Stimulated activated CD4-positive, alpha-beta T cell treated with anti-CD3 and anti-CD28 coated beads, Interleukin-1b, Interleukin-23, amount 100 ng/mL, for 4 hours (primary cell): ENCODE measurements around the gene MC1R.
"Not testable (repeated sequence)": the region's sequence is repeated elsewhere in the genome, so short reads cannot be mapped to it uniquely, and the experiment has no call there.

Source experiments
- DNase-seq, 2 donors: peaks; one replicate each; pipeline ENCODE4 v3.0.0-alpha.2; 2020; ENCODE audit warnings: low read depth in 2 of 2

The MC1R gene

GRCh38 chr16:89913408-89914387 lies 5.0 kb upstream of the MC1R start:
- DNase-seq = no peak

DNA sequence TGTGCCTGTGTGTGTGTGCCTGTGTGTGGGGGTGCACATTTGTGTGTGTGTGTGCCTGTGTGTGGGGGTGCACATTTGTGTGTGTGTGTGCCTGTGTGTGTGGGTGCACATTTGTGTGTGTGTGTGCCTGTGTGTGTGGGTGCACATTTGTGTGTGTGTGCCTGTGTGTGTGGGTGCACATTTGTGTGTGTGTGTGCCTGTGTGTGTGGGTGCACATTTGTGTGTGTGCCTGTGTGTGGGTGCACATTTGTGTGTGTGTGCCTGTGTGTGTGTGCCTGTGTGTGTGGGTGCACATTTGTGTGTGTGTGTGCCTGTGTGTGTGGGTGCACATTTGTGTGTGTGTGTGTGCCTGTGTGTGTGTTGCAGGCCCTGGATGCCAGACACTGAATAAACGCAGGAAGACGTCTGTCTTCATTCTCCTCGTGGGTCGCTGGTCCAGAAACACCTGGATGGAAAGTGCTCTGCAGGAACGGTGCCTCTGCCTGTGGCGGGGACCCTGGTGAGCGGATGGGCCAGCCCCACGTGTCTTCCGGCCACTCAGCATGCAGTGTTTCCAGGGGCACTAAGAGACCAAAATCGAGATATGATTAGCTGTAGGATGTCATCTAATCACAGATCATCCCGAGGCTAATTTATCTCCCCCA lies 3.9 kb upstream of the MC1R start:
- DNase-seq = not testable (repeated sequence)

DNA sequence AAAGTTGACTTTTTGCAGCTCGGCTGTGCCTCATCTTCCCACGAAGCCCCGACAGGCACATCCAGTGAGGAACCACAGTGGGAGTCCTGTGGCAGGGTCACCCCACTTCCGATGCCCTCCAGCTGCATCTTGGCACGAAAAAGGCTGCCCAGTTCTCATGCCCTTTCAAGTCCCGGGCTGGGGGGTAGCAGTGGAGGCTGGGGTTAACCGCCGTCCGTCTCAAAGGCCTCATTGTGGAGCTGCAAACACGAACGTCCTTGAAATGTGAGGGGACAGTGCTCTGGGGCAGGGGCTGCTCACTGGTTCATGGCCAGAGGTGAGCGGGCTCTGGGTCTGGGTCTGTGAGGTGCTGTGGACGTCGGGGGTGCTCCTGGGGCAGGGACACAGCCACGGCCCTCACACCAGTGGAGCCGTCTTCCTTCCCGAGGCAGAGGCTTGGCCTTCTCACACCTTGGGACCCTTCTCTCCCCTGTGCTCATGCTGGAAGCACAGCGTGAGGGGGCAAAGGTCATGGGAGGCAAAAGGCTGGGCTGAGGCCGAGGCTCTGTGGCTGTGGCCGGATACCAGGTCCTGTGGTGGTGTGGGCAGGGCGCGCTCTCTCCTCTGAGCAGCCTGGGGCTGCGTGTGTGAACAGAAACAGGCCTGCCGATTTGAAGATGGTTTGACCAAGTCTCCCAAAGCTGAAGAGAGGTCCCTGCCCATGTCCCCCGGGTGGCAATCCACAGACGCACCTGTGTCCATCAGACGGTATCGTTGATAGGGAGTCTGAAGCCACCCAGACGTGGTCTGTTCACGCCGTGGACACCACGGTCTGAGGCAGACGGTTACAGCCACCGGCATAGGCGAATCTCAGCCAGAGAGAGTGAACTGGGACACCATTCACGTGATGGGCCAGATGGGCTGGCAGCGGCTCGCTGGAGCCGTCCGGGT lies 3.1 kb upstream of the MC1R start:
- no peak for DNase-seq

DNA sequence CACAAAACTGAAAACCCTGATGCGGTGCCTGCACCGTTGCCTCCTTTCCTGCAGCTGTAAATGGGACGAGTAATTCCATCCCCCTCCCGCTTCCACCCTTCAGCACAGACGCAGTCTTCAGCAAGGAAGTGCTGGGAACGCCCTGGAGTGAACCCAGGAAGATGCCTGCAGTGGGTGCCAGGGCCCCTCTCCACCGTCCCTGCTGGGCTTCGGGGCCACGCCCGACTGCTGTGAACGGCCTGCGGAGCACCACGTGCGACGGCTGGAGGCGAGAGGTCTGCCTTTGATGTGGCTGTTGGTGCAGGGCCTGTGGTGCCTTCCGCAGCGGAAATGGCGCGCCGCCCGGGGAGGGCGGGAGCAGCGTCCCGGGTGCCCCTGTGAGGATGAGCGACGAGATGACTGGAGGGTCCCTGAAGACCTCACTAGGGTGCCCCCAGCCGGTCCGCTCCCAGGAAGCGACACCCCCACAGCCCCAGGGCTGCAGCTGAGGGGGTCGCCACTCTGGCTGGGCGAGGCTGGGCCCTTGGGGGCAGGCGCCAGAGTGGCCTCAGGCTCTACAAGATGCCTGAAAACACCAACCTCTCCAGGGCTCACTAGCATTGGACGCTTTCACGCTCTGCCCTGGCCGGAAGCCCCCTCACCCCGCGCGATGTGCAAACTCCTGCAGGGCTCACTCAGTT lies 749 bp upstream of the MC1R start:
- peak; percentile 34 to 53 for DNase-seq

DNA sequence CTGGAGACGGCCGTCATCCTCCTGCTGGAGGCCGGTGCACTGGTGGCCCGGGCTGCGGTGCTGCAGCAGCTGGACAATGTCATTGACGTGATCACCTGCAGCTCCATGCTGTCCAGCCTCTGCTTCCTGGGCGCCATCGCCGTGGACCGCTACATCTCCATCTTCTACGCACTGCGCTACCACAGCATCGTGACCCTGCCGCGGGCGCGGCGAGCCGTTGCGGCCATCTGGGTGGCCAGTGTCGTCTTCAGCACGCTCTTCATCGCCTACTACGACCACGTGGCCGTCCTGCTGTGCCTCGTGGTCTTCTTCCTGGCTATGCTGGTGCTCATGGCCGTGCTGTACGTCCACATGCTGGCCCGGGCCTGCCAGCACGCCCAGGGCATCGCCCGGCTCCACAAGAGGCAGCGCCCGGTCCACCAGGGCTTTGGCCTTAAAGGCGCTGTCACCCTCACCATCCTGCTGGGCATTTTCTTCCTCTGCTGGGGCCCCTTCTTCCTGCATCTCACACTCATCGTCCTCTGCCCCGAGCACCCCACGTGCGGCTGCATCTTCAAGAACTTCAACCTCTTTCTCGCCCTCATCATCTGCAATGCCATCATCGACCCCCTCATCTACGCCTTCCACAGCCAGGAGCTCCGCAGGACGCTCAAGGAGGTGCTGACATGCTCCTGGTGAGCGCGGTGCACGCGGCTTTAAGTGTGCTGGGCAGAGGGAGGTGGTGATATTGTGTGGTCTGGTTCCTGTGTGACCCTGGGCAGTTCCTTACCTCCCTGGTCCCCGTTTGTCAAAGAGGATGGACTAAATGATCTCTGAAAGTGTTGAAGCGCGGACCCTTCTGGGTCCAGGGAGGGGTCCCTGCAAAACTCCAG lies 1.1 kb downstream of the MC1R start:
- no peak for DNase-seq

- DNase-seq = no peak
Measured at GRCh38 chr16:89920723-89921122, 2.1 kb downstream of the MC1R start.

GRCh38 chr16:89921131-89921701 lies 2.6 kb downstream of the MC1R start:
- no peak for DNase-seq

- DNase-seq = no peak
Measured at GRCh38 chr16:89921702-89922476, 3.2 kb downstream of the MC1R start.

GRCh38 chr16:89922477-89922883 lies 3.8 kb downstream of the MC1R start:
- DNase-seq = no peak

DNA sequence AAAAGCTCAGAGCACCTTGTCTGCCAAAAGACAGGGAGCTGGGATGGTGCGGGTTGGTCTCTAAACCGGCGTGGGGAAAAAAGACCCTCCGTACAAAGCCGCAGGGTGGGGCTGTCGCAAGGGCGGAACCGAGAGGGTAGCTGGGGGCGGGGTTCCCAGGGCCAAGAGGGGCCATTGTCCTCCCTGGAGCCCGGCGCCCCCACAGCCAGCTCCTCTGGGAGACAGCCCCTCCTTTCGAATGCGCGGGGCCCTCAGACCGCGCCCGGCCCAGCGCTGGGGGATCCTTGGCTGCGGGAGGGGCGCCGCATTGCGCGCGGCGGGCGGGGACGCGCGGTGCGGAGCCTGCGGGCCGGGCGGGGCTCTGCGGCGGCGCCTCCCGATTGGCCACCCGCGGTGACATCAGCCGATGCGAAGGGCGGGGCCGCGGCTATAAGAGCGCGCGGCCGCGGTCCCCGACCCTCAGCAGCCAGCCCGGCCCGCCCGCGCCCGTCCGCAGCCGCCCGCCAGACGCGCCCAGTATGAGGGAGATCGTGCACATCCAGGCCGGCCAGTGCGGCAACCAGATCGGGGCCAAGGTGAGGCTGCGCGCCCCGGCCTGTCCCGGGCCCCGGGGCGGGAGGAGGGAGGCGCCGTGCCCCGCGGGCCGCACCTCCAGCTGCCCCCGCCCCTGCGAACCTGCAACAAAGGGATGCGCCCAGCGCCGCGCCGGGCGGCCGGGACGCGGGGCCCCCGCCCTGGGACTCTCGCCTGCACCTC lies 4.4 kb downstream of the MC1R start, which contains the start of gene TUBB3:
TUBB3 (plus strand) TSS at position 459 of the 756 bp plus-strand sequence; CDS start at position 519, 60 bp downstream.
- DNase-seq = no peak

DNA sequence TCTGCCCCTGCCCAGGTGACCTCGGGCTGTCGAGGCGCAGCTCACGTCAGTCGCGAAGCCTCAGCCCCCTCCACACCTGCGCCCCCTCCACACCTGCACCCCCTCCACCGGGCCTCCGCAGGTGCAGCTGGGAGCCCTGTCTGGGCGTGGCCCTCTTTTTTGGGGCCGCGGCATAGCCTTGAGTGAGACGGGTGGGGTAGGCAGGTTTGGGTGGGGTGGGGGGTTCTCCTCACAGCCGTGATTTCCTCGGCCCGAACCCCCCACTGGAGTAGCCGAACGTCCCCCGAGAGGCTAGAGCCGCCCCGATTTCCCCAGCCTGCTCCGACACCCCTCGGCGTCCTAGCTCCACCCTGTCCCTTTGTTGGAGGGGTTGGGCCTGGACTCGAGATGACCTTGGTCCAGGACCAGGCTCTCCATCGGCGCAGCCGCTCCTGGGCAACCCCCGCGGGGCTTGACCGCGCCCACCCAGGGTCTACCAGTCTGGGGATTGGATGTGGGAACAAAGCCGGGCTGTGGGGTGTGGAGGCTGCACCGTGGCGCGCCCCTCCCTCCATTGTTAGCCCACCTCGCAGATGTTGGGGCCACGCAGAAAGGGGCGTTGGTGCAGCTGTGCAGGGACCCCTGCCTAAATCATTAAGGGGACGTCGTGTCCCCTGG lies 5.1 kb downstream of the MC1R start:
- no peak for DNase-seq

DNA sequence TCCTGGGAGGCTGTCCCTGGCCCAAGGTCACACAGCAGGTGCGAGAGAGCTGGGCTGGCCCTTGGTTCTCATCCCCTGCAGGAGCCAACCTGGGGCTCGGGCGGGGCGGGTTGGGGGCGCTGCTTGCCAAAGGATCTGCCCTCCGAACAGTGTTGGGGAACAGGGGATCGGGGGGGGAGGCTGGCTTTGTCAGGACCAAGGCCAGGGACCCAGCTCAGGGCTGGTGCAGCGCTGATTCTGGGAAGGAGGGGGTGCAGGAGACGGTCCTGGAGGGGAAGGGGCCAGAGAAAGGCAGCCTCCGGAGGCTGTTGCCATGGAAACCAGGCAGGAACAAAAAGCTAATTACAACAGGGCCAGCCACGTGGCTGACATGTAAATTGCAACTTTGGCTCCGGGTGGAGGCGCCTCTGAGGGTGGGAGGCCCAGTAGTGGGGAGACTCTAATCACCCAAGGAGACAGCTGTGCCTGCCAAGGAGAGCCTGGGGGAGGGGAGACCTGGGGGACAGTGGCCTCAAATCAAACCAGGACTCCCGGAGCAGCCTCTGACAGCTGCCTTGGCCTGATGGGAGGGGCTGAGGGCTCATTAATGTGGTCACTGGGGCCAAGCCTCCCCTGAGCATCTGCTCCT lies 5.7 kb downstream of the MC1R start:
- no peak for DNase-seq

DNA sequence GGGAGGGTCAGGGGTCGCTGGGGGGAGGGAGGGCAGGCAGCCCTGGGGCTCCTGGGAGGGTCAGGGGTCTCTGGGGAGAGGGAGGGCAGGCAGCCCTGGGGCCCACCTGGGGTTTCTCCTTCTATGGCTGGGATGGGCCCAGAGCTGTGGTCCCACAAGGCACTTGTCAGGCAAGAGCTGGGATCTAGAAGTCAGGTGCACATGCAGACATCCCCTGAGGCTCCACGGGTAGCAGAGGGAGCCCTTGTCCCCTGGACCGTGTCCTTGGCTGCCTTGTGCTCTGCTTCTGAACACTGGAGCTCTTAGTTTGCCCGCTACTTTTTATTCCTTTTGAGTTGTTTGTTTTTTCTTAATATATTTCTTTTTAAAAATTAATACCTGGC lies 6.3 kb downstream of the MC1R start:
- no peak for DNase-seq

DNA sequence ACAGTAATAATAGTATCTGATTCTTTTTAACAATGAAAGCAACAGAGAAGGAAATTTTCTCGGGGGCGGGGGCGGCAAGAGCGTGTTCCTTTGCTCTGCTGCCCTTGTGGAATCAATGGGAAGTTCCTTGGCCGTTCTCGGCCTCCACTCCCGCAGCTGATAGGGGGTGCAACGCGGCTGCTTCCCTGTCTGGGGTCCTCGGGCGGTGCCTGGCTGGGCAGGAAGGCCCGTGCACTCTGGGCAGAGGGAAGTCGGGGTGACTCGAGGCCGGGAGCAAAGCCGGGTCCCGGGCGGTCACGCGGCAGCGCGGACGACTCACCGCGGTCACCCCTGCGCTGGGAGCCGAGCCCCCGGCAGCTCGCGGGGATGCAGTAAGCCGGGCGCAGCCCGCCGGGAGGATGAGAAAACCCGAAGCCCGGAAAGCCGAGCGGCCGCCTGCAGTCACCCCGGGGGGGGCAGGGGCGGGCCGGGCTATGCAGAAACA lies 7.0 kb downstream of the MC1R start:
- DNase-seq = no peak

DNA sequence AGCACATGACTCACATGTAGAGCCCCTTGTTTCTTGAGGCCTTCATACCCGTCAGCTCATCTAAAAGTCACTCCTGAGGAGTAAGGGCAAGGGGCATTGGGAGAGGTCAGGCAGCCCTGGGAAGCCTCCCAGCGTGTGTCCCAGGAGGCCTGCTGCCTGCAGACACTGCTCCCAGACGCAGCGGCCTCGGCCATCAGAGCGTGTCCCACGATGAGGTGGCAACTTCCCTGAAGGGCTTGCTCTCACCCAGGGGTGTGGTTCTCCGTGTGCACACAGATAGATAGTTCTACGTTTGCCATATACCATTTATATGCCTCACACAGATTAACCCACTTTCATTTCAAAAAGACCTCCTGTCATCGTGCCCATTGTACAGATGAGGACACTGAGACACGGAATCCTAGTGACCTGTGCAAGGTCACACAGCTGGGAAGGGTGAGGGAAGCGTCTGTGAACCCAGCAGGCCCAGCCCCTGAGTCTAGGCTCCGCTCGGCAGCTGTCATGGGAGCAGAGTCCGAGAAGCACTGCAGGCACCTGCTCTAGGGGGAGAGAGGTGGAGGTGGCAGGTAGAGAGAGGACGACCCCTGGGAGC lies 12.7 kb downstream of the MC1R start:
- no peak for DNase-seq

GRCh38 chr16:89931964-89932363 lies 13.3 kb downstream of the MC1R start:
- no peak for DNase-seq

DNA sequence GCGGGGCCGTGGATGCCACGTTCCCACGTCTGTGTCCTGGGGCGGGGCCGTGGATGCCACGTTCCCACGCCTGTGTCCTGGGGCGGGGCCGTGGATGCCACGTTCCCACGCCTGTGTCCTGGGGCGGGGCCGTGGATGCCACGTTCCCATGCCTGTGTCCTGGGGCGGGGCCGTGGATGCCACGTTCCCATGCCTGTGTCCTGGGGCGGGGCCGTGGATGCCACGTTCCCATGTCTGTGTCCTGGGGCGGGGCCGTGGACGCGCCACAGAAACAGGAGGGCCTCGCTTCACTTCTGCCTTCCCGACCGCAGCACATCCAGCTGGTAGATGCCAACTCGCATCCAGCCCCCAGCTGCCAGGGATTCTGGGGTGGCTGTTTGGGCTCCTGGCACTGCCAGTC lies 15.4 kb downstream of the MC1R start:
- DNase-seq = not testable (repeated sequence)
